IPS-20b (cell line): Measurements from ENCODE around the gene MBP.
A peak's percentile ranks its signal among the peaks of the same experiment; 100 is the strongest.

Experiments
- H3K27ac ChIP-seq: one replicate; pipeline ENCODE4 v1.5.1; 2013; ENCODE audit warnings: low read length
- H3K27me3 ChIP-seq: 2 replicates; pipeline ENCODE4 v1.6.1; 2013; ENCODE audit warnings: mild to moderate bottlenecking, low read length, inconsistent platforms; ENCODE audit not compliant: insufficient read depth
- H3K36me3 ChIP-seq: 2 replicates; pipeline ENCODE4 v1.6.1; 2013; ENCODE audit warnings: low read depth, mild to moderate bottlenecking, inconsistent platforms, low read length, moderate library complexity; ENCODE audit not compliant: insufficient read depth
- H3K4me1 ChIP-seq: 2 replicates; pipeline ENCODE4 v1.6.1; 2013; ENCODE audit warnings: mild to moderate bottlenecking, control low read depth, inconsistent platforms, low read length, moderate library complexity; ENCODE audit not compliant: insufficient read depth
- H3K4me3 ChIP-seq: 2 replicates; pipeline ENCODE4 v1.5.1; 2013; ENCODE audit warnings: mild to moderate bottlenecking, low read length, inconsistent platforms
- H3K9ac ChIP-seq: 2 replicates; pipeline ENCODE4 v1.6.1; 2013; ENCODE audit warnings: low read depth, mild to moderate bottlenecking, inconsistent platforms, low read length, moderate library complexity
- H3K9me3 ChIP-seq: 2 replicates; pipeline ENCODE4 v1.6.1; 2013; ENCODE audit warnings: mild to moderate bottlenecking, low read depth, low read length, inconsistent platforms; ENCODE audit not compliant: insufficient read depth

MBP gene

DNA sequence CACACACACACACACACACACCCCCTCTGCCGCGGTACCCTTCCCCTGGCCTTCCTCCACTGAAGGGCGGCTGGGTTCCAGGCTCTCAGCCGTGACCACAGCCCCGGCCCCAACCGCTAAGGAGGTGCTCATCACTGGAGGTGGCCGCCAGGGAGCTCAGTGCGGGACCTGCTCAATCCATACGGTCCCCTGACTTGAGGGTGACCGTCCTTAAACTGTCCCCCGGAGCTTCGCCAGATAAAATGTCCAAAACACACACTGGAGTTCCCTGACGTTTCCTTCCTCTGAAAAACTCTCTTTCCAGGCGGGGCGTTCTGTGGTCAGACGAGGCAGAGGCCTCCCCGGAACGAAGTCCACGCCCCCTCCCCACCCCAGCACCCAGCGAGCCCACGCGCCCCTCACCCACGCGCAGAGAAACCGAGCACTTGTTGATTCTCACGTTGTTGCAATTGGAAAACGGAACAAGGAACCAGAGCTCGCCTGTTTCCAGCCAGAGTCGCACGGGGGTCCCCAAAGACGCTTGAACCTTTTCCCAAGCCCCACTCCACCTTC, 1.4 kb downstream of the MBP start:
- peaks cover 67% of the 10 kb centered on the region for H3K27me3 ChIP-seq
- no peak overlapping the region for H3K9ac ChIP-seq

DNA sequence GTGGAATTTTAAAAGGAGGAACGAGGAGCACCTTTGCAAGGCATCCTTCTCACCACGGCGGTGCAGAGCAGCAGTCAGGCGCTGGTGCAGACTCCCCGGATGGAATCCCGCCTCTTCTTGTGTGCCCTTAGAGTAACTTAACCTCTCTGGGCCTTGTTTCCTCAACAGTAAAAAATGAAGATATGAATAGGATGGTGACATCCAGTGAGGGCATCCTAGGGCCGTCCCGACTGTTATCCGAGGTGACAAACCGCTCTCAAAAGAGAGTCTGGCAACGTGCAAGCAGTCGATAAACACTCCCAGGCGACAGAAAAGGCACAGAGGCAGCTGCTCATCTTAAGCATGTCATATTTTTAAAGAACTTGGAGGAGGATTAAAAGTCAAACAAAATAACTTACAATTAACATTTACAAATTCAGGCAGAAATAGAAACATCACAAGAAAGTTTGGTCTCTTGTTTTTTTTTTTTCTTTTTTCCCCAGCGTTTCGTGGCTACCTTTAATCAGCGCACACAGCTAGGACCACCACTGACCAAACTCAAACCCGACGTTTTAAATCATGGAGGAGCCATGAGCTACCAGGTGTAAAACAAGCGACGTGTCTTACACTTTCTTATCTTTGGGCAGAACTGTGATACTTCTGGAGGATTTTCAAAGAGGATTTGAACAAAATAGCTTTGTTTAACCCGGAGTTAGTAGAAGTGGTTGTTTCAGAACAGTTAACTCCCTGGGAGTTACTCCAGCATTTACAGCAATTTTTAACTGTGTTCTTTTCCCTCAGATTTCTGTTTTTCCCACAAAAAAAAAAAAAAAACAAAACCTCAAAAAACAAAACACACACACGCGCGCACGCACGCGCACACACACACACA, 2.1 kb downstream of the MBP start:
- Histone ChIP-seq H3K4me1 (no peaks in the 10 kb centered on the region), H3K4me3 (peak overlapping the region; percentile 70; the same call in 1 of the 2 replicates), H3K9ac (no peak overlapping the region), H3K27ac (no peak overlapping the region), H3K36me3 (no peaks in the 10 kb centered on the region), H3K9me3 (no peaks in the 10 kb centered on the region), H3K27me3 (peaks cover 63% of the 10 kb centered on the region)

More for the DNA sequence above, 1.4 kb downstream of the MBP start:
- Histone ChIP-seq H3K36me3 (no peaks in the 10 kb centered on the region), H3K27ac (no peak overlapping the region), H3K9me3 (no peaks in the 10 kb centered on the region), H3K4me3 (peak overlapping the region; percentile 70), H3K4me1 (no peaks in the 10 kb centered on the region)

DNA sequence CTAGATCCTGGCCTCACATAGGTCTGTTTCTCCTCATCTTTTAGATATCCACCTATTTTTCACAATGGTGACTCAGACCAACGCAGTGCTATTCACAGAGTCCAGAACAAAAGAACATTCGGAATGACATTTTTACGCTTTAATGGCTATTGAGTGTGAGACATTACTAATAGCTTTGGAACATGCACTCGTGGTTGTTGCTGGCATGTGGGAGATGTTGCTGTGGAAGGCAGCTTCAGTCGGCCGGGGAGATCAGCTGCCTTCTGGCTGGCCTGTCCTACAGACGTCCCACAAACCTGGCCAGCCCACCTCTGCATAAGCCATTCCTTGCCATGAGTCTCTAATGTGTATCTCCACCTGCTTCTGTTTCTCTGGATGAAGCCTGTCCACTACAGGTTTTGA, 3.4 kb downstream of the MBP start:
- Histone ChIP-seq H3K9ac (no peak overlapping the region), H3K27me3 (peaks cover 51% of the 10 kb centered on the region), H3K4me3 (no peak overlapping the region), H3K9me3 (no peaks in the 10 kb centered on the region), H3K36me3 (no peaks in the 10 kb centered on the region), H3K4me1 (peaks cover 10% of the 10 kb centered on the region; the same call in 1 of the 2 replicates), H3K27ac (no peak overlapping the region)

DNA sequence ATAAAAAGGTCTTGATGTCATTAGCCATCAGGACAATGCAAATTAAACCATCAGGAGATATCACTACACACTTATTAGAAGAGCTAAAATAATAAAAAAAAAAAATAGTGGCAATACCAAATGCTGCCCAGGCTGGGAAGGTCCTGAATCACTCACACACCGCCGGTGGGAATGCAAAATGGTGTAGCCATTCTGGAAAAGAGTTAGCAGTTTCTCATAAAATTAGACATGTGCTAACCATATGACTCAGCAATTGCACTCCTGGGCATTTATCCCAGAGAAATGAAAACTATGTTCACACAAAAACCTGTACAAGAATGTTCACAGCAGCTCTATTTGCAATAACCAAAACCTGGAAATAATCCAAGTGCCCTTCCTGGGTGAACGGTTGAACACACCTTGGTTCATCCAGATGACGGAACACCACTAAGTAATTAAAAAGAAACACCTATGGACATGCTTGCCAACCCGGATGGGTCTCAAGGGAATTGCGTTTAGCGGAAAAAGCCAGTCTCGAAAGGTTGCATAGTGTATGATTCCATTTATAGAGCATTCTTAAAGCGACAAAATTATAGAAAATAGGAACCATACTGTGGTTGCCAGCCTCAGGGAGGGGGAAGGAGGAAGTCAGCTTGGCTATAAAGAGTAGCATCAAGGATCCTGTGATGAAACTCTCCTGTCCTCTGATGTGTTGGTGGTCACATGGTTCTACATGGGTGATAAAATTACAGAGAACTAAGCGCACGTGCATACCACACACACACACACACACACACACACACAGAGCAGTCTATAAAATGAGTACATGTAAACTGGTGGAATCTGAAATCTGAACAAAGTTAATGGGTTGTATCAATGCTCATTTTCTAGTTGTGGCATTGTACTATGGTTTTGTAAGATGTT, 4.6 kb downstream of the MBP start:
- Histone ChIP-seq H3K9ac (no peak overlapping the region), H3K4me1 (peaks cover 13% of the 10 kb centered on the region; the same call in 1 of the 2 replicates), H3K9me3 (no peaks in the 10 kb centered on the region), H3K36me3 (no peaks in the 10 kb centered on the region), H3K27ac (no peak overlapping the region), H3K4me3 (no peak overlapping the region), H3K27me3 (peaks cover 40% of the 10 kb centered on the region)

DNA sequence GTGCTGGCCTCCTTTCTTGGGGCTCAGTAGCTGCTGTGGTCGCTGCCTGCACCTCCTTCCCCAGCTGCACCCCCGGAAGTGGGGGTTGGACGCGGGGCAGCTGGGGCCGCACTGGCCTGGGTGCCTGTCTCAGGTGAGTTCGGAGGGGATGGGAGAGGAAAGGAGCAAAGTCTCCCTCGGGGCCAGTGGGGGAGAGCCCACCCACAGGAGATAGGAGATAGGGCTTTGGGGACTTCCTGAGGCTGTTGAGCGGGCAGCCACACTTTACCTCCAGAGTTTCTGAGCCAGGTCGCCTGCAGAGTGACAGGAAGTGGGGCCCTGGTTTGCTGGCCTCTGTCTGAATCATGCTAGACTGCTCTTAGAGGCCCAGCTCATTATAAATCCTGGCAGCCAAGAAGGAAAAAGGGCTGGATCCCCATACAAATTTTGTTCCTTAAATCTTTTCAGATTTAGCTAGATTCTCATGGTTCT, 8.1 kb downstream of the MBP start:
- H3K4me3 ChIP-seq, result no peak overlapping the region
- H3K4me1 ChIP-seq, result peaks cover 13% of the 10 kb centered on the region; the same call in 1 of the 2 replicates
- no peak overlapping the region for H3K27ac ChIP-seq
- peaks cover 6% of the 10 kb centered on the region; the same call in 1 of the 2 replicates for H3K27me3 ChIP-seq
- H3K9me3 ChIP-seq, result no peaks in the 10 kb centered on the region
- no peak overlapping the region for H3K9ac ChIP-seq
- H3K36me3 ChIP-seq, result no peaks in the 10 kb centered on the region

DNA sequence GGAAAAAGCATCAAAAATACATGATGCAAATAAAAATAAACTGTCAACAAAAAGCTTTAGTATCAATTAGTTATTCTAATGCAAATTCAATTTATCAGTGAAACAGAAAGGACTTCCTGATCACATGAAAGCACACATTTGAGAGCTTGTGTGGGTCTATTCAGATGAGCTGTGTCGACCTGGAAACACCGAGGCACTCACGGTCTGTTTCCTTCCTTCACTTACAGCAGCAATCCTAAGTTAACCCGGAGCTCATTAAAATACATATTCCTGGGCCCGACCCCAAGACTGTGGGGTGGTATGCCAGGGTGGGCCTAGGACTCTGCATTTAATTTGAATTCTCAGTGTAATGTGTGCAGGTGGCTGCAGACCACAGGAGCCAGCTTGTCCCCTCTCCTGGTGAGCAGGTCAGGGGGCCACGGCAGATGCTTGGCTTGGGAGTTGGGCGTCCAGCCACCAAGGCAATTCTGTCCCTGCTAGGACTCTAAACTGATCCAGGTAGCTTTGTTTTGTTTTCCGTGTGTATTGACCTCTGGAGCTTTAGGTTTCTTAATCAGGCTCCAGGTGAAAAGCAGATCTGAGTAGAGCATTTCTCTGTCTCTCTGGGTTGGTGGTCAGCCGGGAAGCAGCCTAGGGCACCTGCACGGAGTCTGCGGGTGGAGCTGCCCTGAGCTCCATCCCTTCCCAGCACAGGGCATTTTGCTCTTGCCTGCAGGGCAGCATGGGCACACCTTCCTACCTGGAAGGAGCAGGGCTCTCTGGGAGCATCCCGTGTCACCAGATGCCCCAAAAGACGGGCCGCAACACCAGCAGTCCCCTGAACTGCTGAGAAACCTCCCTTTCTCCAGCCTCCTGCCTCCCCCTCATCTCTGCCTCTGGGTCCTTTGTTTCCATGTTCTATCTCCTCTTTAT, 9.0 kb downstream of the MBP start:
- no peaks in the 10 kb centered on the region for H3K36me3 ChIP-seq
- H3K9ac ChIP-seq, result no peak overlapping the region
- no peak overlapping the region for H3K4me3 ChIP-seq
- no peaks in the 10 kb centered on the region for H3K27me3 ChIP-seq
- no peak overlapping the region for H3K27ac ChIP-seq
- peaks cover 13% of the 10 kb centered on the region; the same call in 1 of the 2 replicates for H3K4me1 ChIP-seq
- H3K9me3 ChIP-seq, result no peaks in the 10 kb centered on the region

DNA sequence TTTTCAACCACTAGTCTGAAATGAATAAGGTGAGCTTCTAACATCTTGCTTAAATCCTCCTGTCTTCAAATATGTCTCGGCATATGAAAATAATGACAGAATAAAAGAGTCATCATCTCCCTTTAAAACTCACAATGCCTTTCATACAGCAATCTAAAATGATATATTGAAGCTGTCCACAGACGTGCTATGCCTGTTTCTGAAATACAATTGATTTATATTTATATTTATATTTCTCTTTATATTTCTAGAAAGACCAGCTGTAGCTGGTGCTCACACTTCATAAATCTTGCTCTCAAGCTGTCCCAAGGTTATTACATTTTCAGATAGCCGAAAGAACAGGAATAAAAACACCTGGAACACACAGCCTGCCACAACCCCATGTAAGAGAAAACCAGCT, 11.1 kb downstream of the MBP start:
- Histone ChIP-seq H3K27ac (no peak overlapping the region), H3K27me3 (no peaks in the 10 kb centered on the region), H3K9me3 (no peaks in the 10 kb centered on the region), H3K4me1 (peaks cover 13% of the 10 kb centered on the region; the same call in 1 of the 2 replicates), H3K36me3 (no peaks in the 10 kb centered on the region), H3K4me3 (no peak overlapping the region), H3K9ac (no peak overlapping the region)

DNA sequence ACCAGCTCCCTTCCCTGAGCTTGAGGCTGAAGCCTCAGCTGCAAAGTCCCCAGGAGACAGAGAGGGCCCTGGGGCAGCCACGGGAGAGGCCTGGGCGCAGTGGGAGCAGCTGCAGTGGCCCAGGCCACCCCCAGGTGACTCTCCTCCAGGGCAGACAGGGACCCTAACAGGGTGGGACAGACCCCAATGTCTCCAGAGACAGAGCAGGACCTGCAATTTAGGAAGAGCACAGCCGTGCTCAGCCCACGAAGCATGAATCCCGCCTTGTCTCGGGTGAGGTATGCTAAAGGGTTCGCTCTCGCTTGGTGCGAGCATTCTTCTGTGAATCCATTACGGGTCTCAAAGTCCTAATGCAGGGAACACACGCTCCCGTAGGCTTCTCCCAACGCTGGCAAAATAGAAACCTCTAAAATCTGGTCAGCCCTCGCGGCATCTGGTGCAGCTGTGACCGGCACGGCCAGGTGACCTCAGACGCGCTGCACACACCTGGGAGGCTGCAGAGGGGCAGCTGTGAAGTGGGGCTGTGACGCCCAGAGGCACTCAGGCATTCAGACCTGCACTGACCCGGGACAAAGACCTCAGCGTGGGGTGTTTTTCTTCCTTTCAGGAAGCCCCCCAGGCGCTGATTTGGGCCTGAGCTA, 12.6 kb downstream of the MBP start:
- Histone ChIP-seq H3K9ac (no peak overlapping the region), H3K9me3 (no peaks in the 10 kb centered on the region), H3K36me3 (no peaks in the 10 kb centered on the region), H3K4me3 (no peak overlapping the region), H3K27me3 (no peaks in the 10 kb centered on the region), H3K4me1 (peaks cover 12% of the 10 kb centered on the region; the same call in 1 of the 2 replicates), H3K27ac (no peak overlapping the region)

DNA sequence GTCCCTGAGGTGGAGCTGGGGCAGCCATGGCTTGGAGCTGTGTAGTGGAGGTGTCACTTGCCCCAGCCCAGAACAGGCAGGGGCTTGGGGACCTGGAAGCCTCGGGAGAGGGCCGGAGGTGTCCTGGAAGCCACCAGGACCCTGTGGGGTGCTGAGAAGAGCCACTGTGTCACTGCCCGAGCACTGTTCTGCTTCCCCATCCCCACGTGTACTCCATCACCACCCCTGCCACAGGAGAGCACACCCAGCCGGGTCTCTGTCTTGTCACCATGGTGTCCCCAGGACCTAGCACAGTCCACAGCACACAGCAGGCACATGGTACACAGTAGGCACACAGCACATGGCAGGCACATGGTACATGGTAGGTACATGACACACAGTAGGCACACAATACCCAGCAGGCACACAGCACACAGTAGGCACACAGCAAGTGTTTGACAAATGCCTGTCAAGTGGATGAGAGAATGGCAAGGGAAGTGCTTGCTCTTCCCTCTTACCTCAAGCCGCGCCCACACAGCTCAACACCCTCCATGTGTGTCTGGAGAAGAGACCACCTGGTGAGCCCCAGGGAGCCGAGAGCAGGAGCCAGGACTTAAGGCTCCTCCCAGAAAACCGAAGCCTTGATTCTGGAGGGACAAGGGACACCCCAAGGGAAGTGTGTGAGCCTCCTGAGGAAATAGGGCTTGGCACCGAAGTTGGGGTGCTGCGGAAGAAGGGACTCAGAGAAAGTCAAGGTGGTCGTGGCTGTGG, 13.3 kb downstream of the MBP start:
- H3K27ac ChIP-seq, result no peak overlapping the region

More for the DNA sequence above, 13.3 kb downstream of the MBP start:
- Histone ChIP-seq H3K27me3 (no peaks in the 10 kb centered on the region), H3K9ac (no peak overlapping the region), H3K9me3 (no peaks in the 10 kb centered on the region), H3K4me3 (no peak overlapping the region), H3K36me3 (no peaks in the 10 kb centered on the region), H3K4me1 (peaks cover 10% of the 10 kb centered on the region; the same call in 1 of the 2 replicates)
